K562 (cell line): ENCODE measurements around the gene ERICH2. TPM values are rescaled to one million over a fixed set of nuclear protein-coding genes. Genes with fewer than 3 reads are reported as not detected.

Experiments
- ATAC-seq: fragments of 200-7000 bp; cut with Tn5 transposase; 3 replicates; pipeline ENCODE4 v1.9.1; 2020; ENCODE audit warnings: moderate library complexity
- BruUV-seq: library from RNA; stranded (reverse); fragments of 400-500 nt; replicated peaks from 2 replicates; lab custom pipeline; 2021; lab: Mats Ljungman, UMichigan
- CTCF ChIA-PET: fragments of 300-600 bp; formaldehyde crosslinking; extraction: SDS; loops from one replicate; lab custom pipeline; 2021; ENCODE audit warnings: low intra/inter-chr PET ratio; lab: Yijun Ruan, JAX
- POLR2A ChIA-PET: fragments of 300-600, 350-650 bp; sonication (Branson Sonifier 250); formaldehyde crosslinking; extraction: SDS; loops from one replicate; lab custom pipeline; 2021; ENCODE audit warnings: antibody characterized with exemption, inconsistent platforms; lab: Yijun Ruan, JAX
- DNase-seq, 4 experiments: peaks; one replicate each; pipeline versions ENCODE4 v3.0.0 to v3.0.0-alpha.2; 2011 to 2018; ENCODE audit warnings: low spot score in 3 of 4, mixed read lengths in 3 of 4; ENCODE audit errors: extremely low read depth in 1 of 4
- FAIRE-seq: peaks from 2 replicates; lab custom pipeline; 2011; peaks lifted over from hg19 to GRCh38; lab: Jason Lieb, UNC
- H2AFZ ChIP-seq: 2 replicates; pipeline ENCODE4 v1.6.0; 2011; ENCODE audit warnings: low read depth, low read length, control low read depth, inconsistent platforms
- H3K27ac ChIP-seq: fragments of 200-600 bp; 3 replicates; pipeline ENCODE4 v1.8.0; 2011; ENCODE audit warnings: low read depth, mild to moderate bottlenecking, control low read depth, inconsistent platforms, low read length, moderate library complexity, mixed read lengths; ENCODE audit errors: extremely low read depth
- H3K27me3 ChIP-seq, 2 experiments: fragments of 300-600 bp in 1 of 2; 2 replicates in 1 of 2; 3 replicates in 1 of 2; pipeline versions ENCODE4 v1.6.0 to v1.8.0; 2011; ENCODE audit warnings: inconsistent platforms in 2 of 2, low read length in 2 of 2, mild to moderate bottlenecking in 1 of 2, mixed read lengths in 1 of 2, moderate library complexity in 1 of 2; ENCODE audit not compliant: control insufficient read depth in 2 of 2, insufficient read depth in 2 of 2
- H3K36me3 ChIP-seq: fragments of 300-600 bp; 3 replicates; pipeline ENCODE4 v1.8.0; 2011; ENCODE audit warnings: mild to moderate bottlenecking, low read length, inconsistent platforms; ENCODE audit not compliant: control insufficient read depth, insufficient read depth
- H3K4me1 ChIP-seq, 2 experiments: fragments of 200-600 bp in 1 of 2; replicated peaks in 1 of 2; 2 replicates in 1 of 2; 3 replicates in 1 of 2; pipeline versions ENCODE4 v1.5.1 to v1.8.0; 2011; ENCODE audit warnings: inconsistent platforms in 2 of 2, low read length in 2 of 2, mild to moderate bottlenecking in 1 of 2, mixed read lengths in 1 of 2, moderate library complexity in 1 of 2; ENCODE audit not compliant: control insufficient read depth in 2 of 2, insufficient read depth in 2 of 2
- H3K4me2 ChIP-seq: 2 replicates; pipeline ENCODE4 v1.6.1; 2011; ENCODE audit warnings: low read length, control low read depth, inconsistent platforms, mixed read lengths; ENCODE audit not compliant: insufficient read depth
- H3K4me3 ChIP-seq: fragments of 200-600 bp; sonication (generic), shearing (Covaris generic); 2 replicates; pipeline ENCODE4 v1.5.1; 2016; ENCODE audit warnings: control low read depth, inconsistent platforms
- H3K79me2 ChIP-seq: fragments of 200-600 bp; 3 replicates; pipeline ENCODE4 v1.8.0; 2011; ENCODE audit warnings: low read length, inconsistent platforms; ENCODE audit not compliant: control insufficient read depth, insufficient read depth
- H3K9ac ChIP-seq, 2 experiments: 2 replicates each; pipeline versions ENCODE4 v1.6.0 to v1.6.1; 2011; ENCODE audit warnings: low read depth in 2 of 2, low read length in 2 of 2, control low read depth in 1 of 2, inconsistent platforms in 1 of 2, mild to moderate bottlenecking in 1 of 2, mixed read lengths in 1 of 2; ENCODE audit not compliant: insufficient read depth in 1 of 2
- H3K9me1 ChIP-seq: one replicate; pipeline ENCODE4 v1.6.0; 2011; ENCODE audit warnings: inconsistent platforms, mild to moderate bottlenecking, low read length, moderate library complexity; ENCODE audit not compliant: control insufficient read depth, insufficient read depth
- H3K9me3 ChIP-seq: replicated peaks from 2 replicates; pipeline ENCODE4 v1.5.1; 2011; ENCODE audit warnings: low read depth, low read length, inconsistent platforms; ENCODE audit not compliant: control insufficient read depth, insufficient read depth
- H4K20me1 ChIP-seq: replicated peaks from 2 replicates; pipeline ENCODE4 v1.6.1; 2011; ENCODE audit warnings: low read length, inconsistent platforms, mixed read lengths; ENCODE audit not compliant: control insufficient read depth, insufficient read depth
- E2F6 ChIP-seq, 2 experiments: IDR thresholded peaks; 2 replicates each; pipeline ENCODE4 v1.6.1; 2011; ENCODE audit warnings: borderline replicate concordance in 1 of 2, control low read depth in 1 of 2, low read depth in 1 of 2, low read length in 1 of 2, mild to moderate bottlenecking in 1 of 2, mixed read lengths in 1 of 2, moderate library complexity in 1 of 2; ENCODE audit not compliant: insufficient read depth in 1 of 2, insufficient read length in 1 of 2, poor library complexity in 1 of 2, severe bottlenecking in 1 of 2; ENCODE audit errors: extremely low read depth in 1 of 2
- GABPB2 ChIP-seq: fragments of 250-450 bp; sonication (Bioruptor Pico); conservative IDR thresholded peaks from 2 replicates; pipeline ENCODE4 v1.5.1; 2021; ENCODE audit warnings: mild to moderate bottlenecking
- HNRNPH1 ChIP-seq: fragments of 200-400 bp; formaldehyde crosslinking; optimal IDR thresholded peaks from 2 replicates; pipeline ENCODE3; 2017; ENCODE audit warnings: low read depth, mild to moderate bottlenecking, low read length, moderate library complexity
- KLF10 ChIP-seq: fragments of 250-450 bp; sonication (Bioruptor Pico); IDR thresholded peaks from 2 replicates; pipeline ENCODE4 v1.6.1; 2021; ENCODE audit warnings: matching md5 sums
- MEF2A ChIP-seq: IDR thresholded peaks from 2 replicates; pipeline ENCODE4 v1.6.1; 2011; ENCODE audit warnings: low read depth, mild to moderate bottlenecking, low read length, moderate library complexity; ENCODE audit not compliant: control insufficient read depth
- MITF ChIP-seq: IDR thresholded peaks from 2 replicates; pipeline ENCODE4 v1.6.1; 2014; ENCODE audit warnings: antibody characterized with exemption
- RBM25 ChIP-seq: fragments of 200-400 bp; formaldehyde crosslinking; IDR thresholded peaks from 2 replicates; pipeline ENCODE4 v1.6.1; 2018; ENCODE audit warnings: low read length, low read depth, moderate library complexity; ENCODE audit not compliant: severe bottlenecking
- RHOXF2B ChIP-seq: fragments of 250-450 bp; sonication (Bioruptor Pico); conservative IDR thresholded peaks from 2 replicates; pipeline ENCODE4 v1.5.1; 2021
- SAFB2 ChIP-seq: fragments of 200-400 bp; formaldehyde crosslinking; IDR thresholded peaks from 2 replicates; pipeline ENCODE4 v1.6.1; 2018; ENCODE audit warnings: borderline replicate concordance, low read length, low read depth, moderate library complexity; ENCODE audit not compliant: severe bottlenecking
- SMAD4 ChIP-seq: fragments of 250-450 bp; sonication (Bioruptor Pico); conservative IDR thresholded peaks from 2 replicates; pipeline ENCODE4 v1.8.0; 2021; ENCODE audit warnings: inconsistent platforms, mild to moderate bottlenecking, moderate library complexity
- SMARCE1 ChIP-seq: fragments of 450-650 bp; IDR thresholded peaks from 2 replicates; pipeline ENCODE4 v1.7.1; 2016; ENCODE audit warnings: mild to moderate bottlenecking
- TCF3 ChIP-seq: sonication (generic); formaldehyde crosslinking; IDR thresholded peaks from 2 replicates; pipeline ENCODE4 v1.4.0; 2020; ENCODE audit warnings: mild to moderate bottlenecking, missing genetic modification reagents
- ZNF133 ChIP-seq: fragments of 250-450 bp; sonication (Bioruptor Pico); IDR thresholded peaks from 2 replicates; pipeline ENCODE4 v1.4.0; 2020; ENCODE audit warnings: mild to moderate bottlenecking
- ZNF184 ChIP-seq: sonication (generic); formaldehyde crosslinking; IDR thresholded peaks from 2 replicates; pipeline ENCODE4 v1.5.0; 2020; ENCODE audit warnings: missing genetic modification reagents
- ZNF197 ChIP-seq: fragments of 200-800 bp; sonication (Bioruptor generic); IDR thresholded peaks from 2 replicates; pipeline ENCODE4 v1.6.1; 2016; ENCODE audit warnings: low read depth, missing genetic modification characterization, missing compliant biosample characterization
- WGBS: fragments of 100-300 bp; shearing (Covaris generic); methylation state at CpG from one replicate; pipeline ENCODE4 v1.1.6; 2016; ENCODE audit warnings: low coverage, mixed read lengths; ENCODE audit not compliant: insufficient coverage; ENCODE audit errors: missing lambda C conversion rate; 5-methylcytosine and 5-hydroxymethylcytosine counted together
- in situ Hi-C: fragments of 300-500 bp; cut with MboI; formaldehyde crosslinking; loops from 4 replicates; pipeline ENCODE4 v1.15.0; 2018; ENCODE audit warnings: inconsistent platforms, mixed read lengths
- intact Hi-C: fragments of 100-400 bp; cut with micrococcal nuclease; formaldehyde crosslinking; loops from 2 replicates; pipeline ENCODE4 v1.14.2; 2022
- polyA plus RNA-seq, 8 experiments: library from polyadenylated mRNA; depleted of rRNA in 4 of 8; stranded (reverse) in 5 of 8; unstranded in 3 of 8; fragments of >200 nt; fragmentation: Nextera tagmentation in 2 of 8; fragmentation: Illumina TruSeq in 1 of 8; extraction: Ambion mirVana in 2 of 8; extraction: Trizol in 1 of 8; gene quantifications; 2 replicates each; pipeline versions ENCODE4 v1.2.1 to v1.2.3, GENCODE V29; 2011 to 2014; ENCODE audit warnings: inconsistent platforms in 1 of 8, missing spikeins in 1 of 8
- total RNA-seq, 7 experiments: library from RNA; depleted of rRNA in 6 of 7; stranded (reverse); fragments of >200 nt in 6 of 7; fragmentation: Illumina TruSeq in 2 of 7; extraction: Trizol in 2 of 7; gene quantifications; 2 replicates each; pipeline versions ENCODE4 v1.2.1 to v1.2.3, GENCODE V29; 2011 to 2021; ENCODE audit warnings: low replicate concordance in 1 of 7
- TF ChIP-seq, protein P1 (sequence below): IDR thresholded peaks from 2 replicates; pipeline ENCODE4 v1.6.1; 2011; ENCODE audit not compliant: insufficient read length; ENCODE audit errors: extremely low read depth
- TF ChIP-seq, protein P2 (sequence below): fragments of 450-650 bp; IDR thresholded peaks from 2 replicates; pipeline ENCODE4 v1.6.1; 2016

ERICH2 gene
- total and polyA plus RNA-seq, 9 of the 15 experiments (the other 6 are each of a cell fraction or from before 2014, with no cell fraction given) = 0.85 to 2.4 (median 1.6) TPM

DNA sequence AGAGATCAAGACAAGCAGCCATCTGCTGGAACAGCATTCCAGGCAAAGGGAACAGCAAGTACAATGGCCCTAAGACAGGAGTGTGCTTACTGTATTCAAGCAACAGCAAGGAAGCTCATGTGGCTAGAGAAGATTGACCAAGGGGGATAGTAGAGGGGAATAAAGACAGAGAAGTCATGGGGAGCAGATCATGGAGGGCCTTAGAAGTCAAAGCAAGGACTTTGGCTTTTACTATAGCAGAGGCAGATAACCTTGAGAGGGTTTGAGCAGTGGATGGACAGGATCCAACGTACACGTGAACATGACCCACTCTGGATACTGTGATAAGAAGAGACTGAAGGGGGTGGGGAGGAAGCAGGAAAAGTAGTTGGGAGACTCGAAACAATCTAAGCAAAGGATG is 28.2 kb upstream of the ERICH2 start (continued):
- TF ChIP-seq E2F6 (IDR thresholded peaks at IDR 0.05; ENCODE audit: borderline replicate concordance in 1 of 2, extremely low read depth in 1 of 2, insufficient read depth in 1 of 2, insufficient read length in 1 of 2, low read depth in 1 of 2, low read length in 1 of 2, poor library complexity in 1 of 2, severe bottlenecking in 1 of 2) (no peak), KLF10 (no peak), TCF3 (CRISPR knock-in tag) (peak; percentile 42), SMAD4 (peak; percentile 67), RBM25 (peak; percentile 27)

DNA sequence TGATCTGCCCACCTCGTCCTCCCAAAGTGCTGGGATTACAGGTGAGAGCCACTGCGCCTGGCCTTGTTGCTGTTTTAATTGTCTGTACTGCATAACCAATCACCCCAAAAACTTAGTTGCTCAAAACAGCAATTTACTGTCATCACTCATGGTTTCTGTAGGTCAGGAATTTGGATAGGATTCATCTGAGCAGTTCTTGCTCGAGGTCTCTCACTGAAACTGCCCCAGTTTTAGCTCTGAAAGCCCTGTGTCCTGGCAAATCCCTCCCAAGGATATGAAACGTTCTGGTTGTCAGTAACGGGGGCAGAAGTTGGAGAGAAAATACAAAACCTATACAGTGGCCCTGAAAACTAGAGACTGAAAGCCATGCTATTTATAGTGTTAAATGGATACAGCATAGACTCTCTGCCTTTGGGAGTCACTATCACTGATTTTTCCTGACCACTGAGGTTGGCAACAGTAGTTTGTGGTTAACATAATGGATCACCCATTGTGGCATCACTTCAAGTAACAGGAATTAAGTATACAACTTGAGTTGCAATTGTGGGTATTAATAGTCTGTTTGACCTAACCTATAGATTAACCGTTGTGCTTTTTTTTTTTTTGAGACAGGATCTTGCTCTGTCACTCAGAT is 27.2 kb upstream of the ERICH2 start:
- CTCF ChIA-PET = no interaction called here
- FAIRE-seq (no peak), DNase-seq (no peak), ATAC-seq (no peak)
- H3K9me3 ChIP-seq = no peaks in the 10 kb centered on the region
- H3K79me2 ChIP-seq = 0 out of 3 replicates have a peak, but pooled peaks cover 2% of the 10 kb centered on the region
- no peaks in the 10 kb centered on the region for H3K36me3 ChIP-seq
- in situ Hi-C loops (no loop called here), intact Hi-C loops (no loop called here)
- POLR2A ChIA-PET = interaction anchor here (1.4 kb wide), 1 partner anchor 35 kb away, joined by 8 read pairs; no protein-coding TSS in a partner anchor
- H3K4me3 ChIP-seq = no peak overlapping the region
- no peak overlapping the region; a peak in 1 of 4 replicates for H3K9ac ChIP-seq
- H3K9me1 ChIP-seq = no peaks in the 10 kb centered on the region
- WGBS = 52% methylated on average over 6 of the region's 6 CpGs
- no peak overlapping the region for H3K27ac ChIP-seq
- H3K27me3 ChIP-seq = no peaks in the 10 kb centered on the region
- no peak overlapping the region for H2AFZ ChIP-seq
- no peaks in the 10 kb centered on the region for H4K20me1 ChIP-seq
- H3K4me2 ChIP-seq = peak overlapping the region; percentile 1; the same call in 1 of the 2 replicates
- BruUV-seq = no TSS peak
- H3K4me1 ChIP-seq = peaks cover 33 to 56% of the 10 kb centered on the region in 2 experiments; a peak in 4 of 5 replicates
- TF ChIP-seq MEF2A (peak; percentile 39; the same call in 1 of the 2 replicates), SMARCE1 (no peak), HNRNPH1 (no peak), SAFB2 (no peak), RHOXF2B (CRISPR knock-in tag) (no peak), ZNF133 (CRISPR knock-in tag) (no peak), ZNF184 (no peak), GABPB2 (CRISPR knock-in tag) (no peak), MITF (no peak), ZNF197 (no peak)
- TF ChIP-seq, protein P1, sequence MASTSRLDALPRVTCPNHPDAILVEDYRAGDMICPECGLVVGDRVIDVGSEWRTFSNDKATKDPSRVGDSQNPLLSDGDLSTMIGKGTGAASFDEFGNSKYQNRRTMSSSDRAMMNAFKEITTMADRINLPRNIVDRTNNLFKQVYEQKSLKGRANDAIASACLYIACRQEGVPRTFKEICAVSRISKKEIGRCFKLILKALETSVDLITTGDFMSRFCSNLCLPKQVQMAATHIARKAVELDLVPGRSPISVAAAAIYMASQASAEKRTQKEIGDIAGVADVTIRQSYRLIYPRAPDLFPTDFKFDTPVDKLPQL = no peak
- TF ChIP-seq, protein P2, sequence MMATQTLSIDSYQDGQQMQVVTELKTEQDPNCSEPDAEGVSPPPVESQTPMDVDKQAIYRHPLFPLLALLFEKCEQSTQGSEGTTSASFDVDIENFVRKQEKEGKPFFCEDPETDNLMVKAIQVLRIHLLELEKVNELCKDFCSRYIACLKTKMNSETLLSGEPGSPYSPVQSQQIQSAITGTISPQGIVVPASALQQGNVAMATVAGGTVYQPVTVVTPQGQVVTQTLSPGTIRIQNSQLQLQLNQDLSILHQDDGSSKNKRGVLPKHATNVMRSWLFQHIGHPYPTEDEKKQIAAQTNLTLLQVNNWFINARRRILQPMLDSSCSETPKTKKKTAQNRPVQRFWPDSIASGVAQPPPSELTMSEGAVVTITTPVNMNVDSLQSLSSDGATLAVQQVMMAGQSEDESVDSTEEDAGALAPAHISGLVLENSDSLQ = 0 out of 2 replicates have a peak, but pooled peaks have one; percentile 18
